Keratinocyte (primary cell): ENCODE results near the gene ASTN1. TPM values are rescaled to one million over a fixed set of nuclear protein-coding genes. Genes with fewer than 3 reads are reported as not detected.

Experiments
- DNase-seq: peaks from one replicate; pipeline ENCODE4 v3.0.0-alpha.2; 2011; ENCODE audit warnings: low read depth, missing footprints, low spot score
- FAIRE-seq: peaks from 2 replicates; lab custom pipeline; 2011; peaks lifted over from hg19 to GRCh38; lab: Jason Lieb, UNC
- H2AFZ ChIP-seq: 2 replicates; pipeline ENCODE4 v1.6.0; 2012; ENCODE audit warnings: low read length, control low read depth, inconsistent platforms; ENCODE audit not compliant: control insufficient read depth
- H3K27ac ChIP-seq: 2 replicates; pipeline ENCODE4 v1.5.1; 2011; ENCODE audit warnings: low read length; ENCODE audit not compliant: control insufficient read depth, insufficient read depth
- H3K27me3 ChIP-seq: 3 replicates; pipeline ENCODE4 v1.6.0; 2011; ENCODE audit warnings: low read length; ENCODE audit not compliant: control insufficient read depth, insufficient read depth; ENCODE audit errors: extremely low read depth
- H3K36me3 ChIP-seq, 2 experiments: 2 replicates in 1 of 2; 3 replicates in 1 of 2; pipeline ENCODE4 v1.5.1; 2011; ENCODE audit warnings: low read length in 2 of 2, mild to moderate bottlenecking in 1 of 2; ENCODE audit not compliant: control insufficient read depth in 2 of 2, insufficient read depth in 2 of 2; ENCODE audit errors: extremely low read depth in 1 of 2
- H3K4me1 ChIP-seq: 3 replicates; pipeline ENCODE4 v1.5.1; 2011; ENCODE audit warnings: low read length; ENCODE audit not compliant: control insufficient read depth, insufficient read depth; ENCODE audit errors: extremely low read depth
- H3K4me2 ChIP-seq: 3 replicates; pipeline ENCODE4 v1.6.0; 2011; ENCODE audit warnings: low read depth, low read length; ENCODE audit not compliant: control insufficient read depth, insufficient read depth; ENCODE audit errors: extremely low read depth
- H3K4me3 ChIP-seq, 3 experiments: fragments of 200-600 bp in 1 of 3; sonication (generic) in 1 of 3; 2 replicates in 2 of 3; 3 replicates in 1 of 3; pipeline ENCODE4 v1.5.1; 2011 to 2016; ENCODE audit warnings: low read length in 3 of 3, mild to moderate bottlenecking in 3 of 3, control low read depth in 2 of 3, inconsistent platforms in 1 of 3, low read depth in 1 of 3, mixed read lengths in 1 of 3, mixed run types in 1 of 3, moderate library complexity in 1 of 3; ENCODE audit not compliant: control insufficient read depth in 2 of 3, insufficient read depth in 2 of 3; ENCODE audit errors: extremely low read depth in 1 of 3
- H3K79me2 ChIP-seq: 2 replicates; pipeline ENCODE4 v1.6.0; 2012; ENCODE audit warnings: low read length; ENCODE audit not compliant: control insufficient read depth, insufficient read depth
- H3K9ac ChIP-seq: 3 replicates; pipeline ENCODE4 v1.6.0; 2011; ENCODE audit warnings: low read length; ENCODE audit not compliant: control insufficient read depth, insufficient read depth; ENCODE audit errors: extremely low read depth
- H3K9me1 ChIP-seq: 3 replicates; pipeline ENCODE4 v1.6.0; 2011; ENCODE audit warnings: low read length; ENCODE audit not compliant: control insufficient read depth, insufficient read depth; ENCODE audit errors: extremely low read depth
- H3K9me3 ChIP-seq: 2 replicates; pipeline ENCODE4 v1.5.1; 2012; ENCODE audit warnings: low read depth, low read length; ENCODE audit not compliant: control insufficient read depth
- H4K20me1 ChIP-seq: 3 replicates; pipeline ENCODE4 v1.6.0; 2011; ENCODE audit warnings: low read length; ENCODE audit not compliant: control insufficient read depth, insufficient read depth; ENCODE audit errors: extremely low read depth
- EZH2 ChIP-seq: IDR thresholded peaks from one replicate; pipeline ENCODE4 v1.6.1; 2012; ENCODE audit warnings: inconsistent platforms, mild to moderate bottlenecking, low read length, moderate library complexity
- dilution Hi-C: fragments of 300-500 bp; cut with MboI; formaldehyde crosslinking; loops from one replicate; pipeline ENCODE4 v1.7.0; 2020; ENCODE audit warnings: low sequenced_read_pairs; ENCODE audit not compliant: extremely low pct_ligation_motif_present
- polyA plus RNA-seq, 5 experiments: library from polyadenylated mRNA; depleted of rRNA in 3 of 5; stranded (reverse) in 3 of 5; stranded (forward) in 1 of 5; unstranded in 1 of 5; fragments of >200 nt; gene quantifications; 1 replicate in 1 of 5; 2 replicates in 3 of 5; 3 replicates in 1 of 5; pipeline versions ENCODE4 v1.2.1 to v1.2.3, GENCODE V29; 2011 to 2012; ENCODE audit warnings: missing spikeins in 2 of 5, low read depth in 1 of 5, low replicate concordance in 1 of 5
- TF ChIP-seq, protein P1 (sequence below), 3 experiments: IDR thresholded peaks in 1 of 3; conservative IDR thresholded peaks in 1 of 3; optimal IDR thresholded peaks in 1 of 3; 2 replicates in 2 of 3; 3 replicates in 1 of 3; pipeline versions ENCODE3 to v1.5.1; 2011; ENCODE audit warnings: low read length in 3 of 3, mild to moderate bottlenecking in 3 of 3, moderate library complexity in 2 of 3, control low read depth in 1 of 3, inconsistent platforms in 1 of 3; ENCODE audit not compliant: insufficient read depth in 2 of 3; ENCODE audit errors: extremely low read depth in 1 of 3

Gene ASTN1
- polyA plus RNA-seq, 1 donor (not counting 4 experiments of a cell fraction or from before 2014, with no cell fraction given) = 0.08 TPM

DNA sequence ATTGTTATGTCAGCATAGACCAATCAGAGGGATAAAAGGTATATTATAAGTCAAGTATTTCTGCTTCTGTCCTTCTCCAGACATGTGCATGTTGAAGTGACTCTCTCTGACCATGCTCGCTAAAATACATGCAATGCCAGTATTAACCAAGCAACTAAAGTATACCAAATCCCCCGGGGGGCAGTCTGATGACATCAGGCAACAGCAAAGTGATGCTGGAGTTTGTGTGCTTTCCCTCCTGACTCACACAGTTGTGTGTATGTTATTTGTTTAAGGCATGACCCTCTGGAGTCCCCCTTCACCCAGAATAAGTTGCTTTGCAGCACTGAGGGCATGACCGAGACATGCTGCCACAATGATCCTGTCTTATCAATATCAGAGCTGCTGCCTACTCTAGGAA is 8.4 kb upstream of the ASTN1 start:
- H3K27ac ChIP-seq = no peak overlapping the region
- H3K9me1 ChIP-seq = no peaks in the 10 kb centered on the region
- FAIRE-seq (no peak), DNase-seq (no peak)
- no peaks in the 10 kb centered on the region for H3K79me2 ChIP-seq
- TF ChIP-seq, protein P1, sequence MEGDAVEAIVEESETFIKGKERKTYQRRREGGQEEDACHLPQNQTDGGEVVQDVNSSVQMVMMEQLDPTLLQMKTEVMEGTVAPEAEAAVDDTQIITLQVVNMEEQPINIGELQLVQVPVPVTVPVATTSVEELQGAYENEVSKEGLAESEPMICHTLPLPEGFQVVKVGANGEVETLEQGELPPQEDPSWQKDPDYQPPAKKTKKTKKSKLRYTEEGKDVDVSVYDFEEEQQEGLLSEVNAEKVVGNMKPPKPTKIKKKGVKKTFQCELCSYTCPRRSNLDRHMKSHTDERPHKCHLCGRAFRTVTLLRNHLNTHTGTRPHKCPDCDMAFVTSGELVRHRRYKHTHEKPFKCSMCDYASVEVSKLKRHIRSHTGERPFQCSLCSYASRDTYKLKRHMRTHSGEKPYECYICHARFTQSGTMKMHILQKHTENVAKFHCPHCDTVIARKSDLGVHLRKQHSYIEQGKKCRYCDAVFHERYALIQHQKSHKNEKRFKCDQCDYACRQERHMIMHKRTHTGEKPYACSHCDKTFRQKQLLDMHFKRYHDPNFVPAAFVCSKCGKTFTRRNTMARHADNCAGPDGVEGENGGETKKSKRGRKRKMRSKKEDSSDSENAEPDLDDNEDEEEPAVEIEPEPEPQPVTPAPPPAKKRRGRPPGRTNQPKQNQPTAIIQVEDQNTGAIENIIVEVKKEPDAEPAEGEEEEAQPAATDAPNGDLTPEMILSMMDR (optimal IDR thresholded peaks at IDR 0.05 in 1 of 3, IDR thresholded peaks at IDR 0.05 in 1 of 3, conservative IDR thresholded peaks at IDR 0.05 in 1 of 3; ENCODE audit: extremely low read depth in 1 of 3, insufficient read depth in 2 of 3, low read length in 3 of 3) = no peak
- no peak for TF ChIP-seq EZH2
- no peaks in the 10 kb centered on the region for H3K36me3 ChIP-seq
- H3K9ac ChIP-seq = no peak overlapping the region
- peaks cover 49% of the 10 kb centered on the region for H3K27me3 ChIP-seq
- no peak overlapping the region for H2AFZ ChIP-seq
- peaks cover 2% of the 10 kb centered on the region for H3K4me1 ChIP-seq
- dilution Hi-C loops = no loop called here
- no peaks in the 10 kb centered on the region for H3K9me3 ChIP-seq
- no peaks in the 10 kb centered on the region for H4K20me1 ChIP-seq
- H3K4me3 ChIP-seq = no peak overlapping the region
- H3K4me2 ChIP-seq = no peak overlapping the region

DNA sequence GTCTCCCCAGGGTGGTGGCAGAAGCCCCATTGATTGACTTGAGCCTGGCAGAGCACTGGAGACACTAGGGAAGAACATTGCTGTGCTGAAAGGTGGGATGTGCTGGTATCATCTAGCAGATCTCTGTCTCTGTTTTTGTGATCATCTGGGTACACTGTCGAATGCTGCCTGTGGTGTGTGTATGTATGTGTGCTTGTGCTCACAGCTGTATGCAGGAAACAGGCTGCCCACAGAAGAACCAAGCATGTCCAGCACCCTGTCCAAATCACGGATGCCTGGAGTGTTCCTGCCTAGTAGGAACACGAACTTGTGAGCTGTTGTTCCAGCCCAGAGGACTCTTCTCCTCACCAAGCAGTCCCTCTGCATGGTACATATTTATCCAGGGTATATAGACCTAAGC is 7.8 kb upstream of the ASTN1 start:
- Histone ChIP-seq H3K9ac (no peak overlapping the region), H4K20me1 (no peaks in the 10 kb centered on the region), H3K27ac (no peak overlapping the region), H3K4me1 (peaks cover 2% of the 10 kb centered on the region), H2AFZ (no peak overlapping the region), H3K36me3 (no peaks in the 10 kb centered on the region), H3K79me2 (no peaks in the 10 kb centered on the region), H3K9me1 (no peaks in the 10 kb centered on the region), H3K27me3 (peaks cover 51% of the 10 kb centered on the region), H3K9me3 (no peaks in the 10 kb centered on the region), H3K4me2 (no peak overlapping the region), H3K4me3 (no peak overlapping the region)
- DNase-seq (no peak), FAIRE-seq (no peak)
- dilution Hi-C loops = no loop called here
- no peak for TF ChIP-seq EZH2
- TF ChIP-seq, protein P1 (optimal IDR thresholded peaks at IDR 0.05 in 1 of 3, IDR thresholded peaks at IDR 0.05 in 1 of 3, conservative IDR thresholded peaks at IDR 0.05 in 1 of 3; ENCODE audit: extremely low read depth in 1 of 3, insufficient read depth in 2 of 3, low read length in 3 of 3) = no peak
